T-helper 1 cell treated with Interleukin-12 subunit alpha and Interleukin-12 subunit beta and Interleukin-4 antibody, amounts not matched to agents 30 μg/mL and 1 μg/mL, for 36 hours (primary cell): ENCODE measurements around the gene NKD1.

Experiments used
- H3K27ac Mint-ChIP-seq: one replicate; pipeline ENCODE4 v1.8.0; 2021; ENCODE audit warnings: mild to moderate bottlenecking, mixed read lengths
- H3K27me3 Mint-ChIP-seq: one replicate; pipeline ENCODE4 v1.8.0; 2021; ENCODE audit warnings: low read depth, mixed read lengths
- H3K36me3 Mint-ChIP-seq: one replicate; pipeline ENCODE4 v1.8.0; 2021; ENCODE audit warnings: low read depth, mixed read lengths
- H3K4me1 Mint-ChIP-seq: one replicate; pipeline ENCODE4 v1.8.0; 2021; ENCODE audit warnings: low read depth, mixed read lengths
- H3K4me3 Mint-ChIP-seq: one replicate; pipeline ENCODE4 v1.8.0; 2021; ENCODE audit warnings: mild to moderate bottlenecking, moderate library complexity, mixed read lengths
- H3K9me3 Mint-ChIP-seq: one replicate; pipeline ENCODE4 v1.8.0; 2021; ENCODE audit warnings: mixed read lengths

The NKD1 gene

GRCh38 chr16:50692644-50692998 lies 144.4 kb downstream of the NKD1 start:
- H3K27ac Mint-ChIP-seq, result peak overlapping the region; percentile 33
- H3K36me3 Mint-ChIP-seq, result peaks cover 8% of the 10 kb centered on the region
- peak overlapping the region; percentile 73 for H3K4me3 Mint-ChIP-seq
- peaks cover 47% of the 10 kb centered on the region for H3K4me1 Mint-ChIP-seq
- peaks cover 17% of the 10 kb centered on the region for H3K27me3 Mint-ChIP-seq
- H3K9me3 Mint-ChIP-seq, result no peaks in the 10 kb centered on the region

- Mint-ChIP-seq H3K9me3 (no peaks in the 10 kb centered on the region), H3K27ac (peak within 1 kb of the TSS; percentile 42), H3K4me3 (peak within 1 kb of the TSS; percentile 81), H3K4me1 (peaks cover 53% of the 10 kb centered on the region), H3K27me3 (peaks cover 17% of the 10 kb centered on the region), H3K36me3 (peaks cover 10% of the 10 kb centered on the region)
Measured at GRCh38 chr16:50692999-50693781, 145.0 kb downstream of the NKD1 start, which contains the start of gene NOD2. Gene NOD2 (plus strand): TSS chr16:50693606. CDS start chr16:50699496, 5,890 bp downstream.

GRCh38 chr16:50694206-50694605 lies 146.0 kb downstream of the NKD1 start:
- H3K4me1 Mint-ChIP-seq, result peaks cover 51% of the 10 kb centered on the region
- peak overlapping the region; percentile 81 for H3K4me3 Mint-ChIP-seq
- H3K27me3 Mint-ChIP-seq, result peaks cover 17% of the 10 kb centered on the region
- H3K9me3 Mint-ChIP-seq, result no peaks in the 10 kb centered on the region
- peak overlapping the region; percentile 42 for H3K27ac Mint-ChIP-seq
- peaks cover 10% of the 10 kb centered on the region for H3K36me3 Mint-ChIP-seq

- Mint-ChIP-seq H3K9me3 (no peaks in the 10 kb centered on the region), H3K36me3 (peaks cover 15% of the 10 kb centered on the region), H3K4me1 (peaks cover 55% of the 10 kb centered on the region), H3K4me3 (peak overlapping the region; percentile 14), H3K27ac (peak overlapping the region; percentile 54), H3K27me3 (peaks cover 17% of the 10 kb centered on the region)
Measured at GRCh38 chr16:50695017-50696000, 147.1 kb downstream of the NKD1 start.

GRCh38 chr16:50696126-50696525 lies 147.9 kb downstream of the NKD1 start:
- Mint-ChIP-seq H3K4me1 (peaks cover 55% of the 10 kb centered on the region), H3K36me3 (peaks cover 18% of the 10 kb centered on the region), H3K27ac (peak overlapping the region; percentile 66), H3K27me3 (peaks cover 14% of the 10 kb centered on the region), H3K4me3 (peak overlapping the region; percentile 22), H3K9me3 (peaks cover under 1% of the 10 kb centered on the region)

GRCh38 chr16:50696575-50697420 lies 148.6 kb downstream of the NKD1 start:
- peaks cover 23% of the 10 kb centered on the region for H3K36me3 Mint-ChIP-seq
- peaks cover 56% of the 10 kb centered on the region for H3K4me1 Mint-ChIP-seq
- peaks cover 7% of the 10 kb centered on the region for H3K9me3 Mint-ChIP-seq
- H3K27me3 Mint-ChIP-seq, result peaks cover 12% of the 10 kb centered on the region
- H3K27ac Mint-ChIP-seq, result peak overlapping the region; percentile 66
- H3K4me3 Mint-ChIP-seq, result peak overlapping the region; percentile 22

GRCh38 chr16:50697421-50697715 lies 149.2 kb downstream of the NKD1 start:
- Mint-ChIP-seq H3K36me3 (peaks cover 23% of the 10 kb centered on the region), H3K9me3 (peaks cover 7% of the 10 kb centered on the region), H3K4me3 (peak overlapping the region; percentile 74), H3K4me1 (peaks cover 54% of the 10 kb centered on the region), H3K27me3 (peaks cover 10% of the 10 kb centered on the region), H3K27ac (peak overlapping the region; percentile 79)

GRCh38 chr16:50697881-50698767 lies 149.9 kb downstream of the NKD1 start:
- peaks cover 7% of the 10 kb centered on the region for H3K9me3 Mint-ChIP-seq
- H3K4me3 Mint-ChIP-seq, result peak overlapping the region; percentile 74
- H3K4me1 Mint-ChIP-seq, result peaks cover 47% of the 10 kb centered on the region
- peaks cover 28% of the 10 kb centered on the region for H3K36me3 Mint-ChIP-seq
- H3K27ac Mint-ChIP-seq, result peak overlapping the region; percentile 79
- H3K27me3 Mint-ChIP-seq, result peaks cover 4% of the 10 kb centered on the region
